ENCODE measurements around the gene MALAT1.
"Not testable (repeated sequence)": the region's sequence is repeated elsewhere in the genome, so short reads cannot be mapped to it uniquely, and the experiment has no call there.

The MALAT1 gene

GRCh38 chr11:65498977-65499712 is at the start of gene MALAT1:
Gene MALAT1 (plus strand): TSS chr11:65499045.
- peak; percentile 90 for DNase-seq

- not testable (repeated sequence) for DNase-seq
Observed at GRCh38 chr11:65451301-65451700, 47.5 kb upstream of the MALAT1 start.

DNA sequence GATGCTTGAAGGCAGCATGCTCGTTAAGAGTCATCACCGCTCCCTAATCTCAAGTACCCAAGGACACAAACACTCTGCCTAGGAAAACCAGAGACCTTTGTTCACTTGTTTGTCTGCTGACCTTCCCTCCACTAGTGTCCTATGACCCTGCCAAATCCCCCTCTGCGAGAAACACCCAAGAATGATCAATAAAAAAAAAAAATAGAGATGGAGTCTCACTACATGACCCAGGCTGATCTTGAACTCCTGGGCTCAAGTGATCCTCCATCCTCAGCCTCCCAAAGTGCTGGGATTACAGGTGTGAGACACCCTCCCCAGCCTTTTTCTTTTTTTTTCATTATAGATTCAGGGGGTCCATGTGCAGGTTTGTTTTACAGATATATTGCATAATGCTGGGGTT is 46.6 kb upstream of the MALAT1 start:
- DNase-seq, result not testable (repeated sequence)

GRCh38 chr11:65452806-65453490 is 45.9 kb upstream of the MALAT1 start:
- DNase-seq, result peak; percentile 26

DNA sequence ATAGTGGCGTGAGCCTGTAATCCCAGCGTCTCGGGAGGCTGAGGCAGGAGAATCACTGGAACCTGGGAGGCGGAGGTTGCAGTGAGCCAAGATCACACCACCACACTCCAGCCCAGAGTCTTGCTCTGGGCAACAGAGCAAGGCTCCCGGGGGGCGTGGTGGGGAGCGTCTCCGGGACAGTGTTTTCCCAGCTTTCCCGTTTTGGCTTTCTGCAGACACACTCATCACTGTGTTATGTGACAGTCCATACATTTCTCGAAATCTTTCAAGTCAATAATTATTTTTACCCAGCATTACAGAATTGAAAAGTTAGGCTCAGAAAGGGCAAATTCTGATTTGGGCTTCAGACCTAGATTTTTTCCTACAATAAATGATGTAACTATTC is 44.5 kb upstream of the MALAT1 start:
- no peak for DNase-seq

- peak; percentile 91 for DNase-seq
Observed at GRCh38 chr11:65454696-65455456, 44.0 kb upstream of the MALAT1 start.

DNA sequence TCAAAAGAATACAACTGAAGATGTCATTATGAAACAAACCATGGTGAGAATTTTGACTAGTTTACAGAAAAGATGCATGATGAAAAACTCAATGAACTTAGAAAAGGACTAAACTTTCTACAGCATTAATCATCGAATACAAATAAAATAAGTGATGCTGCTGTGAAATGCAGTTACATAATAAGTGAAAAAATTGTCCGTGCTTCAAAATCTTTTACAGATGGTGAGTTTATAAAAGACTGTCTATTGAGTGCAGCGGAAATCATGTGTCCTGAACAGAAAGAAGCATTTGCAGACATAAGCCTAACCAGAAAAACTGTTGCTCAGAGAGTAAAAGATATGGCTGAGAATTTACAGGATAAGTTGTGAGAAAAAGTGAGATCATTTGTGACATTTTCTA is 42.4 kb upstream of the MALAT1 start:
- no peak for DNase-seq

DNA sequence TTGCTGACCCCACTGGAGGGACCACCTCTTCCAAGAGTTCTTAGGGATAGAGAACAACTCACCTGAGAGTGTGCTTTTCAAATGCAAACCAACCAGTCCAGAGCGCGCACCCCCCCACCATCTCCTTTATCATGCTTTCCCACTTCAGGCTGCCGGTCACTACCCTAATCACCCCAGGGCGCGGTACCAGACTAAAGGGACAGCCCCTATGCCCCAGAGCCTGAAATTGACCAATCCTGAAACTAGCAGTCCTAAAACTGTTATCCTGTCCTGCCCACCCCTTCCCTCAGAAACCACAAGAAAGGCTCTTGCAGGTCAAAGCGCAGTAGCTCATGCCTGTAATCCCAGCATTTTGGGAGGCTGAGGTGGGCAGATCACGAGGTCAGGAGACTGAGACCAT is 39.3 kb upstream of the MALAT1 start:
- no peak for DNase-seq

DNA sequence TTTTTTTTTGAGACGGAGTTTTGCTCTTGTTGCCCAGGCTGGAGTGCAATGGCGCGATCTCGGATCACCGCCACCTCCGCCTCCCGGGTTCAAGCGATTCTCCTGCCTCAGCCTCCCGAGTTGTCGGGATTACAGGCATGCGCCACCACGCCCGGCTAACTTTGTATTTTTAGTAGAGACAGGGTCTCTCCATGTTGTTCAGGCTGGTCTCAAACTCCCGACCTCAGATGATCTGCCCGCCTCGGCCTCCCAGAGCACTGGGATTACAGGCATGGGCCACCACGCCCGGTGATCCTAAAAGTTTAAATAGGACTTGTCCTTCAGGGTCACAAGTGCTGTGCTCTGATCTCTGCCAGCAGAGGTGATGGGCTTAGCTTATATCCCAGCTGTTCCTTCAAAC is 33.4 kb upstream of the MALAT1 start:
- DNase-seq, result not testable (repeated sequence)

GRCh38 chr11:65467306-65467705 is 31.5 kb upstream of the MALAT1 start:
- not testable (repeated sequence) for DNase-seq

DNA sequence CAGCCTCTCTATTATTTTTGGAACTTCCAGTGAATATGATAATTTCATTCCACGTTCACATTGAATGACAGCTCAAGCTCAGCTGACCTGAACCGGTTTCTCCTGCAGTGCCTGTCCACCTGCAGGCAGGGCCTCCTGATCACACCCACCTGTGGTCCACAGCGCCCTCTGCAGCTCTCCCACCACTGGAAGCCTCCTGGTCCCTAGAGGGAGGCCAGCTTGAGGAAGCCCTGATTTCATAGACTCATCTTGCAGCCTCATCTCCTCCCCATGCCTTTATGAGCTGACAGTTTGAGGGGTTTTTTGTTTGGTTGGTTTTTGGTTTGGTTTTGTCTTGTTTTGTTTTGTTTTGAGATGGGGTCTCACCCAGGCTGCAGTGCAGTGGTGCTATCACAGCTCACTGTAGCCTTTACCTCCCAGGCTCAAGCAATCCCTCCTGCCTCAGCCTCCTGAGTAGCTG is 29.9 kb upstream of the MALAT1 start:
- peak; percentile 82 for DNase-seq

DNA sequence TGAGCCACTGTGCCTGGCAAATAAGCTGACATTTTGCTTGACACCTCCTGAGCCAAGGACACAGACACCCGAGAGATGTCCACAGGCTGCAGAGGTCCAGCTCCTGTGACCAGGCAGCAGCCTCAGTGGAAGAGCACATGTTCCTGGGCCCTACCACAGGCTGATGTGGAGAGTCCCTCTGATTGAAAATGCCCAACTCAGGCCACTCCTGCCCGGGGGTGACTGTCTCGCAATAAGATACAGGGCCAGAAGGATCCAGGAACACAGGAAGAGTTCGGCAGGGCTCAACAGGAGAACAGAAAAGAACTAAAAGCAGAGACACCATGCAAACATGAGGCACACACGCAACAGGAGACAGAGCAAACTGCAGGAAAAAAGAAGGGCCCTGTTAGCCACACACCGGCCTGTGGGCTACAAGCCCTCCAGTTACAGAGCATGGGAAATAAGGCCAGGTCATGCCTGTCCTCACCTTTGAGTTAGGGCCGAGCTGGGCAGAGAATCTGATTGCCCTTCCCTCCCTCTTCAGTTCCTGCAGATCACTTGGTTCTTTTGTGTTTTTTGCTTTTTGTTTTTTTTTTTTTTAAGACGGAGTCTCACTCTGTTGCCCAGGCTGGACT is 28.3 kb upstream of the MALAT1 start:
- DNase-seq, result no peak

DNA sequence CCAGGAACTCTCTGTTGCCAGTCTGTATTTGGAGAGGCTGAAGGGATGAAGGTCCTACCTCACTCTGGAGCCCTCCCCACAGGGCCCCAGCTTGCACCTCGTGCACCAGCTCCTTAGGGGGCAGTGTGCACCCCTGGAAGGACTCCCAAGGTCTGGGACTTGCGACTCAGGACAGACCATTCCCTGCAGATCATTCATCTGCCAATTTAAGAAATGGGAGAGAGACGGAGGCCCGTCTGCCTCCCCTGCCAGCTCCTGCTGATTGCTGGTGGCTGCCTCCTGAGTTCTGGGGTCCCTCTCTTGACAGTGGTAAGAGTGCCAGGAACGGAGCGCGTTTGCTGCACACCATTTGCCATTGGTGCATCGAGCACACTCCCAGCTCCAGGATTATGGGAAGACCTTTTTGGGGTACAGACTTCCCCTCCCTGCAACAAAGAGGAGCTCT is 27.4 kb upstream of the MALAT1 start:
- DNase-seq, result no peak

- DNase-seq, result not testable (repeated sequence)
Observed at GRCh38 chr11:65472588-65473277, 26.1 kb upstream of the MALAT1 start.

DNA sequence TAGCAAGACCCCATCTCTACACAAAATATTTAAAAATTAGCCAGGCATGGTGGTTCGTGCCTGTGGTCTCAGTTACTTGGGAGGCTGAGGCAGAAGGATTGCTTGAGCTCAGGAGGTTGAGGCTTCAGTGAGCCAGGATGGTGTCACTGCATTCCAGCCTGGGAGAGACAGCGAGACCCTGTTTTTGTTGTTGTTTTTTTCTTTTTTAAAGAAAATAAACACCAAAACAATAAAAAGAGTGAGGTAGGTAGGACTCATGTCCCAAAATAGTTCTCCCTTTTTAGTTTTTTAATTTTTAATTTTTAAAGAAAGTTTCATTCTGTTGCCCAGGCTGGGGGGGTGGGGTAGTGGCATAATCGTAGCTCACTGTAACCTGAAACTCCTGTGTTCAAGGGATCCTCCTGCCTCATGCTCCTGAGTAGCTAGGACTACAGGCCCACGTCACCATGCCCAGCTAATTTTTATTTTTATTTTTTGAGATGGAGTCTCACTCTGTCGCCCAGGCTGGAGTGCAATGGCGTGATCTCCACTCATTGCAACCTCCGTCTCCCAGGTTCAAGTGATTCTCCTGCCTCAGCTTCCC is 25.5 kb upstream of the MALAT1 start:
- no peak for DNase-seq

DNA sequence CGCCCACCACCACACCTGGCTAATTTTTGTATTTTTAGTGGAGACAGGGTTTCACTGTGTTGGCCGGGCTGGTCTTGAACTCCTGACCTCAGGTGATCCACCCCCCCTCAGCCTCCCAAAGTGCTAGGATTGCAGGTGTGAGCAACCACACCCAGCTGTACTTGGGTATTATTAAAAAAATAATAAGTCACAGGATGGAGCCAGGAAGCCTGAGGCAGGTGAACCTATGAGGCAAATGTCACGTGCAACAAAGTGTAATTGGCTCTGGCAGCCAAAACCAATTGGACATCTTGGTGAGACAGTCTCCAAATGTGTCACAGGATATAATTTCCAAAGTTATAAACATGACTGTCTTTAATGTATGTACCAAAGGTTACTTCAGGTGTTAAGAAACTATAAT is 24.0 kb upstream of the MALAT1 start:
- DNase-seq, result peak; percentile 82

- DNase-seq, result no peak
Observed at GRCh38 chr11:65476632-65477148, 22.2 kb upstream of the MALAT1 start.

GRCh38 chr11:65477149-65477965 is 21.5 kb upstream of the MALAT1 start:
- peak; percentile 94 for DNase-seq

DNA sequence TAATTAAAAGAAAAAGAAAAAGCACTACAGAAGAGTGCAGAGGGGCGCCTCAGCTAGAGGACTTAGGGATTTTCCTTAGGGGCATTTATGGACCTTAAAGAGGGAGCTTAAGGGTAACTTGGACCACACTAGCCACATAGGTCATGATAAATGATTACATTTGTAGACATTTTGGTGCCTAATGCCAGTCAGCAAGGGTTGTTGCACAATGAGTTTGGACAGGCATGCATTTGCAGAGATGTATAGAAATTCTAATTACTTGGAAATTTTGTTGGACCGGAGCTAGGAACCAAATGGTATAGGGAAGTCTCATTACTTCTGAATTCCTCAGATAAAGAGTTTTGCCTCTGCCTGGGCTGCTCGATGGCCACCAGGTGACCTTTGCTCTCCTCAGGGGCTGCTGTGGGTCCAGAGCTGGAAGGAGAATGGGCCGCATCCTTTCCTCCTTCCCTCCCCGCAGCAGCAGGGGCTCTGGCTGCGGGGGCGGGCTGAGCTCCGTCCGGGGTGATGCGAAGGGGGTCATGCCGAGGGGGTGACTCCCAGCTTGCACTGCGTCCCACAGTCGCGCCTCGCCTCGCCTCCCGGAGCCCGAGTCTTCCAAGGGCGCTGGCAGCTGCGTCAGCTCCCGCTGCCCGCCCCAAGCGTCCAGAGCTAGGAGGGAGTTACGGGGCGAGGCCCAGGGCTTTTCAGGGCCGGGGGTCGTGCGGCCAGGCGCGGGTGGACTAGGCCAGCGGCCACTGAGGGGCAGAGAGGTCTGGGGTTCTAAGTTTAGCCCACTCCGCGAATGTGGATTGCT is 20.3 kb upstream of the MALAT1 start:
- no peak for DNase-seq
